Daoy (cell line): Measurements from ENCODE around the gene PALB2. TPM values are rescaled to one million over a fixed set of nuclear protein-coding genes. Genes with fewer than 3 reads are reported as not detected.

Experiments used
- DNase-seq: peaks from one replicate; pipeline ENCODE4 v3.0.0-alpha.2; 2015; ENCODE audit warnings: low read depth
- total RNA-seq: library from RNA; depleted of rRNA; stranded (reverse); fragments of >200 nt; shearing (Covaris generic); gene quantifications from 2 replicates; pipeline ENCODE4 v1.2.3, GENCODE V29; 2014; rRNA removed

Gene PALB2
- total RNA-seq = 12.9 and 13.5 TPM in 2 replicates

DNA sequence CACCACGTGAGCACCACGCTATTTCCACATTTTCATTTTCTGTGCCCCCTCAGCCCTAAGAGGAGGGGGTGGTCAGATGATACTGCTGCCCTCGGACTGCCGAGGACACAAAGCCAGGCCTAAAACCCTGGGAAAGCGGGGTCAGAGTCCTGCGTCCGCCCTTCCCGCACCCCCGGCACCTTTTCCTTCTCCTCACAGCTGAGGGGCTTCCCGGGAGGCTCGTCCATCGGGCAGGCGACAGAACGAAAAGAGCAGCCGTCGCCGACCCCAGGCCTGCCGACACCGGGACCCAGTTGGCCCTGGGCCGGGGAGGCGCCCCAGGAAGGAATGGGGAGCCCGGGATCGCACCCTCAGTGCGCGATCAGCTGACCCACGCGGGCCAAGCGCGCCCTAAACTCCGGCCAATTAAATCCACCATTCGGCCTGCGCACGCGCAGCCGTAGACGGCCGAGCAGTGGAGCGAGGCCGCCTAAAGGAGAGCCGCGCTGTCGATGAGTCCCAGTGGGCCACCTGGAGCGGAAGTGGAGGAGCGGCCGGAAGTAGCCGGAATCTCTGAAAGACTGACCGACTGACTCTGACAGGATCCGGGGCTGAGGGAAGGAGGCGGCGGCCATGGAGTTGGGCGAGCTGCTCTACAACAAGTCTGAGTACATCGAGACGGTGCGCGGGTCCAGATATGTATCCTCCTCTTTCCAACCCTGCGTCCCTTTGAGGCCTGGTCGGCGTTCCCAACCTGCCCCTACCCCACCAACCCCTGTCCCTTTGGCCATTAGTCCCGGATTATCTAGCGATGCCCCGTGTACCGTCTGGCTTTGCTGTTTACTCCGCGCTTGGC is at the start of gene PALB2, which contains the start of gene DCTN5:
PALB2 (minus strand) TSS at position 380 of the 835 bp plus-strand sequence; CDS start at position 227, 153 bp downstream.
DCTN5 (plus strand) TSS at position 536 of the 835 bp plus-strand sequence; CDS start at position 613, 77 bp downstream.
- DNase-seq = peak; percentile 95

DNA sequence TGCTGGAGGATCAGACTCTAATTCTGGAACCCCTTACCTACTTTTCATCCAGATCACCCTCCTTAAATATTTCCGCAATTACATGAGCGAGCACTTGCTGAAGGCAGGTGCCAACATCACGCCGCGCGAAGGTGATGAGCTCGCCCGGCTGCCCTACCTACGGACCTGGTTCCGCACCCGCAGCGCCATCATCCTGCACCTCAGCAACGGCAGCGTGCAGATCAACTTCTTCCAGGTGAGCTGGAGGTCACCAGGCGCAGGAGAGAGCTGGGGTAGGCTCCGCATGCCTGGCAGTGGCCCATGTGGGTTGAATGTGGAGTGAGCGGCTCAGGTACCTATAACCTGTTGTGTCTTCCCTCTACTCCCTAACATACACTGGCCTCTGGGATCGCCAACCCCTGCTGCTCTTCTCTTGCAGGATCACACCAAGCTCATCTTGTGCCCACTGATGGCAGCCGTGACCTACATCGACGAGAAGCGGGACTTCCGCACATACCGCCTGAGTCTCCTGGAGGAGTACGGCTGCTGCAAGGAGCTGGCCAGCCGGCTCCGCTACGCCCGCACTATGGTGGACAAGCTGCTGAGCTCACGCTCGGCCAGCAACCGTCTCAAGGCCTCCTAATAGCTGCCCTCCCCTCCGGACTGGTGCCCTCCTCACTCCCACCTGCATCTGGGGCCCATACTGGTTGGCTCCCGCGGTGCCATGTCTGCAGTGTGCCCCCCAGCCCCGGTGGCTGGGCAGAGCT is 48.5 kb upstream of the PALB2 start:
- DNase-seq = no peak

DNA sequence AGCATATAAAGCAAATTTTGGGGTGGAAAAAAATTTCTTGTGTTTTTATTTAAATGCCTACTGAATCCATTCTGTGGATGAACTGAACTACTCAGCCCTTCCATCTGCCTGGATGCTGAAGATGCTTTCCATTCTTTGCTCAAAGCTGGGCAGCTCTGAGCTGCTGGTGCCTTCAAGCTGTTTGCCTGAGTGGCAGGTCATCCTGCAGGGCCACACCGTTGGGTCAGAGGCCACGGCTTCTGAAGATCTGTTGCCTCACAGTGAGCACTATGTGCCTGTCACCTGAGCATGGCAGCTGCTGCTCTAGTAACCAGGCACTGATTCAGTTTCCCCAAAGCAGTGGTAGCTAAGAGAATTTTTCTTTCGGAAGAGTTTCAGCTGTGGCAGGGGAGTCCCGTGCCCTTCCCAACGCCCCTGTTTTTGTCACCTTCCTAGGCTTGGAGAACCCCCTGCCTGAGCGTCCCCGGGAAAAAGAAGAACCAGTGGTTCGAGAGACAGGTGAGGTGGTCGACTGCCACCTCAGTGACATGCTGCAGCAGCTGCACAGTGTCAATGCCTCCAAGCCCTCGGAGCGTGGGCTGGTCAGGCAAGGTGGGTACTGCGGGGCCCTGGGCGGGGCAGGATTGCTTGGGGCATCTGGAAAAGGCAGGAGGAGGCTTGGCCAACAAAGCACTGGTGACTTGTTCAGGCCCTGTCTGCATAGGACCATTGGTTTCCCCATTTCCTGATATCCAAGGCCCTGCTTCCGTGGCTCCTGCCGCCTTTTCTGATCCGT is 46.1 kb upstream of the PALB2 start:
- no peak for DNase-seq

DNA sequence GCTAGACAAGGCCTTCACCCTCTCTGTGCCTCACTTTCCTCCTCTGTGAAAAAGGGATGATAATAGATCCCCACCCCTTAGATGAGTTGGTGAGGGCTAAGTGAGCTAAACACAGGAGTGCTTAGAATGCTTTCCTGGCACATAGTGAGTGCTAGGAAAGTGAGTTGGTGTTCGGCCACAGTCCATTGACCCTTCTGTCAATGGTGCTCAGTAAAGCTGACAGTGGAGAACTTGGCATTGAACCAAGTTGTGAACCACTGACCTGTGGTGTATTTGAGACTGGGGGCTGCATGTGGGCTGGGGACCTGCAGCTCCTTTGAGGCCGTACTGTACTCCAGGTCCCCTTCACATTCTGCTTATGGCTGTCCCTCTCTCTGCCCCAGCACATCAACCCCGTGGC is 42.4 kb upstream of the PALB2 start:
- no peak for DNase-seq

DNA sequence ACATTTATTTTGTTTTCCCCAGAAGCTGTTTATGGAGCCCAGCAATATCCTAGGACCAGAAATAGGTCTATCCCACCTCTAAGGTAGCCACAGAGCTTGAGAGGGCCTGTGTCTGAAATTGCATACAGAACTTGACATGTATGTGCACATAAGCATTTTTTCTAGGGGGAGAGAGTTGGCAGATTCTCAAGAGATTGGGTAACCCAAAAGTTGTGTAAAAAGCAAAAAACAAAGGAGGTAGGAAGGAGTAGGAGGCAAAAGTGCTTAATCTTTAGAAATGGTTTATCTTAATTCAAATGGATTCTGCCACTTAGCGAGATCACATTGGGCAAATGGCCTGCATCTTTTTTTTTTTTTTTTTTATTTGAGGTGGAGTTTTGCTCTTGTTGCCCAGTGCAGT is 41.1 kb upstream of the PALB2 start:
- DNase-seq = no peak

DNA sequence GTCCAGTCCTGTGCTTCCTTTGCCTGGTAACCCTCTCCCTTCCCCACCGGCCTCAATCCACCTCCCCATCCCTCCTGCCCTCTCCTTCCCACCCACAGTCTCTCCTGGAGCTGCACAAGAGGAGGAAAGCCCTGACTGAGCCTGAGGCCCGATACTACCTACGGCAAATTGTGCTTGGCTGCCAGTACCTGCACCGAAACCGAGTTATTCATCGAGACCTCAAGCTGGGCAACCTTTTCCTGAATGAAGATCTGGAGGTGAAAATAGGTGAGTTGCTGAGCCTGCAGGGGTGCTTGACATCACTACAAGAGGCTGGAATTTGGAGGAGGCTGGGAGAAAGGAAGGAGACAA is 38.9 kb upstream of the PALB2 start:
- no peak for DNase-seq

DNA sequence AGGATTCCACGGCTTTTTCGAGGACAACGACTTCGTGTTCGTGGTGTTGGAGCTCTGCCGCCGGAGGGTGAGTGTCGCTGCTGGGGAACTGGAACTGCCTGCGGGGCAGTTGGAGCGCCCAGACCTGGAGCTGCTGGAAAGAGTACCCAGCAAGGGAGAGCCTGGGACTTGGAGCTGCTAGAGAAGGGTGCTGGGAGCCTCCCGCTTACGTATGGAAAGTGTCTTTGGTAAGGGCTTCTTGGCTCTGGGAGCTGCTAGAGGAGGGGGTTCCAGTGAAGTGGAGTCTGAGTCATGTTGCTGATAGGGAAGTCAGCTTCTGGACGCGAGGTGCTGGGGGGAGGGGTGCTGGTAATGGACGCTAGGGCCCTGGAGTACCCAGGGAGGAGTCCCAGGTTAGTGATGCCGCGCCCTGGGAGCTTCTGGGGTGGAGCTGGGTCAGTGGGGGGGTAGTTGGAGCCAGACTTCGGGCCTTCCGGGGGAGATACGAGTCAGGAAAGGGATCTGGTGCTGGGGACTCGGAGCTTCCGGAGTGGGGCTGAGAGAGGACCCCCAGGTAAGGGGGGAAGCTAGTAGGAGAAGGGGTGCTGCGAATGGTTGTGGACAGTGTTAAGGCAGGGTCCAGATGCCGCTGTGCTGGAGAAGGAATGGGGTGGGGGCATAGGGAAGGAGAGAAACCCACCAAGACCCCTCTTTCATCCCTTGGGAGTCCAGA is 38.3 kb upstream of the PALB2 start:
- DNase-seq = peak; percentile 58

DNA sequence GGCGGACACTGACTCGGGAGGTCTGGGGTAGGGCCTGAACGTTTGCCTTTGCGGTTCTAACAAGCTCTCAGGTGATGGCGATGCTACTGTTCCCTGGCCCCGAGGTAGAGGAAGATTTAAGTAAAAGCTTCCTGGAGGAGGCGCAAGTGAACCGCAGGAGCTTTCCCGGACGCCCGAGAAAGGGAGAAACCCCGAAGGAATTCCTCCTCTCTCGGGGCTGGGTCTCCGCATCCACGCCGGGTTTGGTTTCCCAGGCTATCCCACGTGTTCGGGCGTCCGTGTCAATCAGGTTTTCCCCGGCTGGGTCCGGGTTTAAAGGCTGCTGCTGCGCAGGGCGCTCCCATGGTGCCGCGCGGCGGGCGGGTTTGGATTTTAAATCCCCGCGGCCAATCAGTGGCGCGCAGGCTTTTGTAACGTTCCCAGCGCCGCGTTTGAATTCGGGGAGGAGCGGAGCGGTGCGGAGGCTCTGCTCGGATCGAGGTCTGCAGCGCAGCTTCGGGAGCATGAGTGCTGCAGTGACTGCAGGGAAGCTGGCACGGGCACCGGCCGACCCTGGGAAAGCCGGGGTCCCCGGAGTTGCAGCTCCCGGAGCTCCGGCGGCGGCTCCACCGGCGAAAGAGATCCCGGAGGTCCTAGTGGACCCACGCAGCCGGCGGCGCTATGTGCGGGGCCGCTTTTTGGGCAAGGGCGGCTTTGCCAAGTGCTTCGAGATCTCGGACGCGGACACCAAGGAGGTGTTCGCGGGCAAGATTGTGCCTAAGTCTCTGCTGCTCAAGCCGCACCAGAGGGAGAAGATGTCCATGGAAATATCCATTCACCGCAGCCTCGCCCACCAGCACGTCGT is 37.5 kb upstream of the PALB2 start, which contains the start of gene PLK1:
PLK1 (plus strand) TSS at position 460 of the 844 bp plus-strand sequence; CDS start at position 504, 44 bp downstream.
- DNase-seq = peak; percentile 88

DNA sequence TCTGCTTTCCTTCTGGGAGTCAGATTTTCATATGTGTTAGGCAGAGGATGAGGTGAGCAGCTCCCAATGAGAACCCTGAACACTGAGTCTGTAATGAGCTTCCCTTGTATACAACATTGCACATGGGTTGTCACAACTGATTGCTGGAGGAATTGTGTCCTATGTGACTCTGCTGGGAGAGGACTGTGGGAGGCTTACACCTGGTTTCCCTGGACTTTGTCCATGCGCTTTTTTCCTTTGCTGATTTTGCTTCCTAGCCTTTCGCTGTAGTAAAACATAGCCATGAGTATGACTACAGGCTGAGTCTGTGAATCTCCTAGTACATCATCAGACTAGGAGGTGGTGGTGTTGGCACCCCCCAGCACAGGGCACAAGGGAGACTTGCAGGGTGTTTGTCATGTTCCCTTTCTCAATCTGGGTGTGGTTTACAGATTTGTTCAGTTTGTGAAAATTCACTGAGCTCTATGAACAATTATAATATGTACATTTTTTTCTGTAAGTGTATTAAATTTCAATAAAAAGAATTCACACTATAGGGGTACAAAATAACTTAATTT is 35.9 kb upstream of the PALB2 start:
- DNase-seq = no peak

DNA sequence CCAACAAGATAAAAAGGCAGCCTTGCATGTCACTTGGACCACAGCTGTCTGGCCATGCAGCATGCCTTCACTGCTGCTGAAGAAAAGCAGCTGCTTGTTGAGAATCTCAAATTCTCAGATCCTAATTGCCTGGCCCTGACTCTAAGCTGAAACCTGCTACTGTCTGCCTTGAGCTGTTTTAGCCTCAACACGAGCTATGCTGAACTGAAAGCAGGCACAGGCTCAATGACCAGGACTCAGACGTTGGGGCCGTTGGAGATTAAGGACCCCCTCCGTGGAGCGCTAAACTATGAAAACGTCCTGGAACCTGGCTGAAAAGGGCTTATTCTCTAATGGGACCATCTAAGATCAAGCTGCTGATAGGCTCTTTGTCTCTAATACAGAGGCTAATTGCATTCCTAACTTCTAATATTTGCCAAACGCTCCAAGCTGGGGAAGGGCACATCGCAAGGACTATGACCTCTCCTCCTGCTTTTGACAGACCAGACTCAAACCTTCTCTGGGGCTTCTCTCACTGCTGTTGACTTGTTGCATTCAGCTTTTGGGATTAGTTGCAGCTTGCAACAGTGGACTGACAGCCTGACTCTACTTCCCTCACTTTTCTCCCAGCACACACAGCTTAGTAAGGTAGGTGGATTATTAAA is 33.0 kb upstream of the PALB2 start:
- DNase-seq = no peak

DNA sequence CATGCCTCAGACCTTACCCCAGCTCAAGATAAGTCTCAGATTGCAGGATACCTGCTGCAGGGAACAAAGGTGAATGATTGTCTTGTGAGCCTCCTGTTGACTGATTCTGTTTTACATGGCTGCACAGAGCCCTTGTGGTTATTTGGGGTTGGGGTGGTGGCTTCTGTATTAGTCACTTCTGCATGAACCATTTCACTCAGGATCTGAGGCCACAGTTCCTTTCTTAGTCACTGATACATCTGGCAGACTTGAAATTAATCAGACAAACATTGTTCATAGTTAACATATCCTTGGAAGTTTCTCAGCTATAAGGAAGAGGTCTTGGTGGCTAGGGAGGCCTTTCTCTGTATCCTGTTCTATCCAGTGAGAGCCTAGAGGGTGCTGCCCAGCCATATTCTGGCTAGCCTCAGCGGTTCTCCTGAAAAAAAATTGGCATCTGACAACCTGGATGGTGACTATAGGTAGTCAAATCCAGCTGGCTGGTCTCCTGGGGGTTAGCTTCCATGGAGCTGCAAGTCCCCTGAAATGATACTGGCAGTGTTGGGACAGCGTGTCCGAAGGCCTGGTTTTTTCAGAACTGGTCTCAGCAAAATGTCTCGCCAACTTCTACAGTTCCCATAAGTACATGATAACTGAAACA is 29.1 kb upstream of the PALB2 start:
- DNase-seq = peak; percentile 62

DNA sequence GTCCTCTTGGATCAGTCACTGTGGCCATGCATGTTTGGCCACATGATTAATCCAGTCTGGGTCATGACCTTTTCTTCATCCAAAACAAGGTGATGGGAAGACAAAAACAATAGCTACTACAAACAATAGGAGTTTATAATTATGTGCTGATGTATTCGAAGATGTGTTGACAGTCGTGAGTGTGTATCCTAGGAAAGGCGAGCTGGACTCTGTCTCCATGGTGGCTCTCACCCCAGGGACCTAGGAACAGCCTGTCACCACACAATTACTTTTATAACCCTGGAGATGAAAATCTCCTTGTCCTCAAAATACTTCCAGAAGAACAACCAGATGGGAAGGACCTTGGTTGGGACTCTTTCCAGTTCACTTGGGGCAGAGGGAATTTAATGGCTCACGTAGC is 27.8 kb upstream of the PALB2 start:
- no peak for DNase-seq

DNA sequence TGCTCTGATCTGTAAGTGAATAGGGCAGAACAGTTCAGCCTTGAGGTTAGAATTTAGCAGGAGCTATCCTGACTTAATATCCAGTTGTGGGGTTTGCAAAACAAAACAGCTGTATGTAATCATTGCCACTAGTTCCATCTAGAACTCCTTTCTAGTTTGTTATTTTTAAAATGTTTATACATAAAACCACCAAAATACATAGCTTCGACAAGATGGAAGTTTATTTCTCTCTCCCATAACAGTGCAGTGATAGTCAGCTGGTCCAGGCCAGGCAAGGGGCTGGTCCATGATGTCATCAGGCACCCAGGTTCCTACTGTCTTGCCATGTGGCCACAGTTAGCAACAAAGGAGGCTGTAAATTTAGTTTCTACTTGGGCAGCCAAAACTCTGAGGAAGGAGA is 27.1 kb upstream of the PALB2 start:
- DNase-seq = no peak

DNA sequence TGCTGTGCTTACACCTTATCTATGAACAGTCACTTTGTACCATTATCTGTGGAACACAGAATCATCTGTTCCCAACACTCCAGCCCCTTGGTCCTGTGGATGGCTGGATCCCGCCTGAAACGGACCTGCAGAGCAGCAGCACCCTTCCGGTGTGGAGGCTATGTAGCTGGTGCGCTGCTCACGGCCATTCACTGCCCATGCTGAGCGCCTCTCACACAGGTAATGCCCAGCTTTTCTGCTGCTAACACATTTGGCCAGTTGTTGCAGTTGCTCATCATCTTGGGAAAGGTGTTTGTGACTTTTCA is 26.2 kb upstream of the PALB2 start:
- no peak for DNase-seq

DNA sequence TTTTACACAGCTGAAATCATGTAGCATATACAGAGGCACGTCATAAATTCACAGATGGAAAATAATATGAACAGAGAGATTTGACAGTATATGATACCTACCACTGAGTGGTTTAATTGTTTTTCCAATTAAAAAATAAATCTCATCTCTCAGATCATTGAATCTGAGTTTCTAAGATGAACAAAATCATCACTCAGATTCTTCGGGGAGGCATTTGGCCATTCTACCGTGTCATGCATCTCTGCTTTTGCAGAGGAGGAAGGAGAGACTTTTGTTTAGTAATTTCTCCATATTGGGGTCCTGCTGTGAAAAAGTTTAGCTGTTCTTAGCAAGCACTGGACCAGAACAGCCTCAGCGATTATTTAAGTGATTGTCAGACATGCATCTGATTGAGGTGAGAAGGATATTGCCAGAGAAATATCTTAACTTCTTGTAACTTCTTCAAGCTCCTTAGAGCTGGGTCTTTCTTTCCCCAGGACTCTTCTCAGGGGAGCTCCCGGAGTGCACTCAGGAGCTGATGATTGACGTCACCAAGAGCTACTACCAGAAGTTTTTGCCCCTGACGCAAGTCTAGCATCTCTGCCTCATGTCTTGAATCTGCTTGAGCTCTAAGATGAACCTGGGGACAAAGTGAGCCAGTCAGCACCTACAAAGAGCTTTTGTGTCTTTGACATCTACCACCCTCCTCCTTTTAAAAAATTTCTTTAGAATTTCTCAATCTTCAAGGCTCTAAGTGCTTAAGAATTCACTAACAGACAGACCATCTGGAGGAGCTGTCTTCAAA is 25.7 kb upstream of the PALB2 start:
- no peak for DNase-seq

DNA sequence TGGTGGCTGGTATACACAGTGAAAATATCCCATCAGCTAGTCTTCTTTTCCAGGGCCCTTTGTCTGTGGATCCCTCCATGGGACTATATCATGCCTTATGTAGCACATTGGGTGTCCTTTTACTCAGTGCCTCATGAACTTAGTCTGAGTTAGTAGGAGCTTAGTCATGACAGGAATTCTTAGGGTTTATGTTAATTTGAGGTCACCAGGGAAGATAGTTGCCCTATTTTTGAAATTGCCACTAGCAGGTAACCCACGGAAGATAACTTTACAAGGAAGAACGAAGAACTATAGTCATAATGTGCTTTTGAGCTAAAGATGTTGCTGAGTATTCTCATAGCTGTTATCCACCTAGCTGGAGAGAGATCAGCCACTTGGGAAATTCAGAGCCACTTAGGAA is 22.8 kb upstream of the PALB2 start:
- DNase-seq = no peak

DNA sequence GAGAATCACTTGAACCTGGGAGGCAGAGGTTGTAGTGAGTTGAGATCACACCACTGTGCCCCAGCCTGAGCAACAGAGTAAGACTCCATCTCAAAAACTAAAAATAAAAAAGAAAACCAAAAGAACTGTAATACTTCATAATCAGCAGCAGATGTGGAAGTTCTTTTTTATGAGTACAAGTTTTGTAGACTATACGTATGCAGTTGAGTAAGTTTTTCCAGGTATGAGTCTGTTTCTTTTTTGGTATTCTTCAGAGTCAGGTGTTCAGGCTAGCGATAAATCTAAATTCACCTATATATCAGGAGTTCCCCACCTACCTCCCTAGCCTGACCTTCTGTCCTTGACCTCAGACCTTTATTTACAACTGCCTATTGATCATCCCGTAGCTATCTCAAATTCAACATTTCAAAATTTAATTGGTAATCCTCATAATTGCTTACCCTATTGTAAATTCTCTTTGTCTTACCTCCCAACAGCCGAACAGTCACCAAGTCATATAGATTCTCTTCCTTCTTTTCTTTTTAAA is 10.9 kb upstream of the PALB2 start:
- DNase-seq = no peak

DNA sequence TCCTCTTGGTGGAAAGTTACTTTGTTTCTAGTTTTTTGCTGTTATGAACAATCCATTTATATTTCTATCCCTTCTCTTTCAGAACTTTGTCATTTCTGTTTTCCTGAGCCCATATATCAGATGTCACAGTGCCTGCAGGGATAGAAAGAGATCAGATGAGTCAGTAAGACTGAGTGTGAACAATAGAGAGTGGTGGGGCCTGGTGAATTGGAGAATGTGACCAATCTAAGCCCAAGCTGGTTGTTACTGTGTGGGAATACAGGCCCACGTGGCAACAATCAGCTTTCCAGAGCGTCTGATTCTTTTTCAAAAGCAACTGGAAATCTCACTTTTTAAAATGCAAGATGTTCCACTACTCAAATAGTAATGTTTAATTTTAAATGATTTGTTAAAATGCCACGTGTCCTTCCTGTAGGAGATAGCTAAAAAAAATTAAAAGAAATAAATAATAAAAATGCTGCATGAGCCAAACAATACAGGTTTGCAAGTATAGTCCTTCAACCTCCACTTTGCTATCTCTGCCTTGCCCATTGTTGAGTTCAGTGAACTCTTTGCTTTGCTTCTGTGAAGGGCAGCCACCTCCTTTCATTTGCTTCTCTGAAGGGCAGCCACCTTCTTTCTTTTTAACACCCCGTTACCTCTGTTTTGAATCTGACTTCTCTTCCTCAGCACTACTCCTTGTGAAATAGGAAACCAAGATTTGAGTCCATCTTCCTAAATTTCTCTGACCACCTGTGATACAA is 9.7 kb upstream of the PALB2 start:
- DNase-seq = peak; percentile 5
